GM12878 (cell line): ENCODE data around the gene PTBP1. TPM values are rescaled to one million over a fixed set of nuclear protein-coding genes. Genes with fewer than 3 reads are reported as not detected.
"Not testable (repeated sequence)": the region's sequence is repeated elsewhere in the genome, so short reads cannot be mapped to it uniquely, and the experiment has no call there.

Experiments
- ATAC-seq: fragments of 200-7000 bp; cut with Tn5 transposase; 3 replicates; pipeline ENCODE4 v1.9.1; 2020; ENCODE audit warnings: mild to moderate bottlenecking, moderate library complexity
- BruUV-seq: library from RNA; stranded (reverse); fragments of 400-500 nt; replicated peaks from 2 replicates; lab custom pipeline; 2021; lab: Mats Ljungman, UMichigan
- CTCF ChIA-PET: fragments of 300-600 bp; sonication (Branson Sonifier 250); formaldehyde crosslinking; extraction: SDS; loops from one replicate; lab custom pipeline; 2021; ENCODE audit warnings: inconsistent platforms; lab: Yijun Ruan, JAX
- POLR2A ChIA-PET: fragments of 350-600 bp; formaldehyde crosslinking; extraction: SDS; loops from one replicate; lab custom pipeline; 2021; ENCODE audit warnings: inconsistent platforms; lab: Charles Lee
- RAD21 ChIA-PET: fragments of 300-600 bp; sonication (Branson Sonifier 250); formaldehyde crosslinking; loops from one replicate; lab custom pipeline; 2023; ENCODE audit warnings: antibody characterized with exemption; ENCODE audit not compliant: unreplicated experiment; lab: Charles Lee
- SMC1A ChIA-PET: fragments of 300-600 bp; sonication (Branson Sonifier 250); formaldehyde crosslinking; loops from one replicate; lab custom pipeline; 2023; ENCODE audit not compliant: unreplicated experiment, uncharacterized antibody; lab: Charles Lee
- DNase-seq: peaks from one replicate; pipeline ENCODE4 v3.0.0-alpha.2; 2011; ENCODE audit warnings: low read depth, low spot score
- FAIRE-seq: peaks from 3 replicates; lab custom pipeline; 2011; peaks lifted over from hg19 to GRCh38; lab: Jason Lieb, UNC
- H2AFZ ChIP-seq: 2 replicates; pipeline ENCODE4 v1.6.0; 2011; ENCODE audit warnings: low read depth, low read length, control low read depth; ENCODE audit not compliant: control insufficient read depth
- H3K27ac ChIP-seq: 2 replicates; pipeline ENCODE4 v1.5.1; 2011; ENCODE audit warnings: control low read depth; ENCODE audit not compliant: control insufficient read depth, insufficient read depth
- H3K27me3 ChIP-seq, 2 experiments: replicated peaks in 1 of 2; 2 replicates each; pipeline versions ENCODE4 v1.6.0 to v1.6.1; 2011; ENCODE audit warnings: low read length in 1 of 2; ENCODE audit not compliant: control insufficient read depth in 2 of 2, insufficient read depth in 2 of 2
- H3K36me3 ChIP-seq, 2 experiments: 2 replicates each; pipeline ENCODE4 v1.5.1; 2011; ENCODE audit warnings: low read length in 1 of 2; ENCODE audit not compliant: control insufficient read depth in 2 of 2, insufficient read depth in 2 of 2
- H3K4me1 ChIP-seq: 2 replicates; pipeline ENCODE4 v1.6.1; 2011; ENCODE audit warnings: mild to moderate bottlenecking, low read length, moderate library complexity, mixed read lengths; ENCODE audit not compliant: control insufficient read depth, insufficient read depth
- H3K4me2 ChIP-seq: 2 replicates; pipeline ENCODE4 v1.6.0; 2011; ENCODE audit warnings: control low read depth; ENCODE audit not compliant: control insufficient read depth, insufficient read depth
- H3K4me3 ChIP-seq: fragments of 200-600 bp; sonication (generic); 2 replicates; pipeline ENCODE4 v1.5.1; 2016
- H3K79me2 ChIP-seq: 2 replicates; pipeline ENCODE4 v1.6.0; 2011; ENCODE audit warnings: low read length; ENCODE audit not compliant: control insufficient read depth, insufficient read depth
- H3K9ac ChIP-seq: 2 replicates; pipeline ENCODE4 v1.8.0; 2011; ENCODE audit warnings: low read length, control low read depth, mixed read lengths; ENCODE audit not compliant: control insufficient read depth, insufficient read depth
- H3K9me3 ChIP-seq: replicated peaks from 3 replicates; pipeline ENCODE4 v1.5.1; 2011; ENCODE audit warnings: mild to moderate bottlenecking, low read length; ENCODE audit not compliant: control insufficient read depth, insufficient read depth
- H4K20me1 ChIP-seq: 2 replicates; pipeline ENCODE4 v1.6.0; 2011; ENCODE audit not compliant: control insufficient read depth, insufficient read depth
- ASH2L ChIP-seq: fragments of 300-600, 200-600 bp; sonication (generic); IDR thresholded peaks from 2 replicates; pipeline ENCODE4 v1.6.1; 2017; ENCODE audit warnings: low read depth, mild to moderate bottlenecking, borderline replicate concordance
- EGR1 ChIP-seq, 2 experiments: IDR thresholded peaks; 1 replicate in 1 of 2; 2 replicates in 1 of 2; pipeline ENCODE4 v1.6.1; 2011 to 2012; ENCODE audit warnings: low read depth in 2 of 2, low read length in 2 of 2, borderline replicate concordance in 1 of 2, mild to moderate bottlenecking in 1 of 2, moderate library complexity in 1 of 2
- FOXK2 ChIP-seq: fragments of 450-650 bp; IDR thresholded peaks from 2 replicates; pipeline ENCODE4 v1.6.1; 2017; ENCODE audit warnings: mild to moderate bottlenecking, moderate library complexity
- GABPA ChIP-seq: IDR thresholded peaks from 2 replicates; pipeline ENCODE4 v1.6.1; 2014; ENCODE audit warnings: antibody characterized with exemption, low read depth, mild to moderate bottlenecking, inconsistent platforms
- JUNB ChIP-seq: IDR thresholded peaks from 2 replicates; pipeline ENCODE4 v1.6.1; 2016; ENCODE audit warnings: antibody characterized with exemption, mild to moderate bottlenecking
- POU2F2 ChIP-seq: IDR thresholded peaks from 3 replicates; pipeline ENCODE4 v1.6.1; 2011; ENCODE audit warnings: low read depth, mild to moderate bottlenecking, low read length, borderline replicate concordance
- RUNX3 ChIP-seq: IDR thresholded peaks from 2 replicates; pipeline ENCODE4 v1.6.1; 2012; ENCODE audit warnings: low read length, inconsistent platforms
- STAT3 ChIP-seq: IDR thresholded peaks from 2 replicates; pipeline ENCODE4 v1.6.1; 2011; ENCODE audit warnings: low read depth, low read length, improper control_type of control experiment
- SUPT20H ChIP-seq: IDR thresholded peaks from 2 replicates; pipeline ENCODE4 v1.6.1; 2011; ENCODE audit warnings: low read depth, mild to moderate bottlenecking, low read length, moderate library complexity, borderline replicate concordance; ENCODE audit not compliant: control insufficient read depth
- ZNF24 ChIP-seq: fragments of 450-650 bp; IDR thresholded peaks from 2 replicates; pipeline ENCODE4 v1.6.1; 2017; ENCODE audit warnings: antibody characterized with exemption, mild to moderate bottlenecking
- WGBS: methylation state at CpG from one replicate; pipeline ENCODE4 v1.1.6; 2016; ENCODE audit warnings: low lambda C conversion rate; ENCODE audit not compliant: insufficient replicate concordance, insufficient coverage; ENCODE audit errors: missing lambda C conversion rate; 5-methylcytosine and 5-hydroxymethylcytosine counted together
- in situ Hi-C: fragments of 300-500 bp; cut with MboI; formaldehyde crosslinking; loops from 9 replicates; pipeline ENCODE4 v1.14.3; 2018; ENCODE audit warnings: mixed read lengths
- intact Hi-C: fragments of 100-400 bp; cut with micrococcal nuclease; formaldehyde crosslinking; loops from one replicate; pipeline ENCODE4 v1.14.2; 2022; ENCODE audit not compliant: unreplicated experiment
- polyA plus RNA-seq, 11 experiments: library from polyadenylated mRNA; depleted of rRNA in 4 of 11; unstranded in 6 of 11; stranded (reverse) in 5 of 11; fragments of >200 nt; fragmentation: Nextera tagmentation in 4 of 11; fragmentation: Illumina TruSeq in 1 of 11; extraction: Ambion mirVana in 4 of 11; extraction: Trizol in 1 of 11; gene quantifications; 1 replicate in 1 of 11; 2 replicates in 10 of 11; pipeline versions ENCODE4 v1.2.1 to v1.2.3, GENCODE V29; 2011 to 2016; ENCODE audit warnings: inconsistent platforms in 2 of 11, missing spikeins in 2 of 11, low read depth in 1 of 11
- total RNA-seq, 4 experiments: library from RNA; depleted of rRNA in 3 of 4; stranded (reverse); fragments of >200 nt in 3 of 4; fragmentation: Illumina TruSeq in 1 of 4; extraction: Trizol in 1 of 4; gene quantifications; 2 replicates each; pipeline versions ENCODE4 v1.2.1 to v1.2.3, GENCODE V29; 2013 to 2021

PTBP1 gene
- total and polyA plus RNA-seq, 10 of the 15 experiments (the other 5 are each of a cell fraction or from before 2014, with no cell fraction given) = 13.1 to 532 (median 217) TPM

DNA sequence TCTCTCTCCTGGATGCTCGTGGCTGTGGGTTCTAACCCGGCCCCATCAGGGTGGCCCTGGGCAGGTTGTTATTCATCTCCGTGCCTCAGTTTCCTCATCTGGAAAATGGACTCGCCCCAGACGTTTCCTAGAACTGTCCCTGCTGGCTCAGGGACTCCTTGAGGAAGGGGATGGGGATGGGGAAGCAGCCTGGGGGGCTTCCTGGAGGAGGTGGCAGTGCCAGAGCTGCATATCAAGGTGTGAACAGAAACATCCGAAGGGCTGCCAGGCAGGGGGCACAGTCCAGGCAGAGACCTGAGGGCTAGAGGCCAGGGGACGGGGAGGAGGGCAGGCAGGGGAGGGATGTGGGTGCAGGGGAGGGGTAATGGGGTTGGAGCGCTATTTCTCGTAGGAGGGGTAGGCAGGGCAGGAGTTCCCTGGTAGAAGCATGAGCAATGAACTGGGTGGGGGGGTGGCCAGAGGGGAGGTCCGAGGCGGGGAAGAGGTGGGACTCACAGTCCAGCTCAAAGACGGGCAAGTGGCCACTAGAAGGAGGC, 51.2 kb downstream of the PTBP1 start:
- RAD21 ChIA-PET = interaction anchor here (1.5 kb wide), 1 partner anchor 15 kb away, joined by 5 read pairs; no protein-coding TSS in a partner anchor
- Histone ChIP-seq H3K27ac (no peak overlapping the region), H3K27me3 (no peaks in the 10 kb centered on the region; a peak in 1 of 4 replicates), H3K4me3 (no peak overlapping the region), H3K4me2 (no peak overlapping the region), H3K9ac (no peak overlapping the region), H4K20me1 (no peaks in the 10 kb centered on the region), H3K9me3 (no peaks in the 10 kb centered on the region; the same call in 2 of the 3 replicates), H3K79me2 (no peaks in the 10 kb centered on the region), H3K4me1 (peaks cover 2% of the 10 kb centered on the region; the same call in 1 of the 2 replicates), H2AFZ (no peak overlapping the region), H3K36me3 (no peaks in the 10 kb centered on the region)
- TF ChIP-seq ASH2L (no peak), POU2F2 (no peak), FOXK2 (no peak), EGR1 (IDR thresholded peaks at IDR 0.05; ENCODE audit: borderline replicate concordance in 1 of 2, low read depth in 2 of 2, low read length in 2 of 2) (no peak), STAT3 (no peak), ZNF24 (no peak), SUPT20H (no peak), RUNX3 (no peak), JUNB (no peak), GABPA (no peak)
- CTCF ChIA-PET = interaction anchor here (0.8 to 1.0 kb wide), 2 partner anchors 9 to 15 kb away, joined by 3 to 5 read pairs; no protein-coding TSS in a partner anchor
- SMC1A ChIA-PET = no interaction called here
- POLR2A ChIA-PET = no interaction called here
- intact Hi-C loops = no loop called here
- DNase-seq = no peak
- in situ Hi-C loops = no loop called here
- BruUV-seq = no TSS peak
- ATAC-seq = no peak
- no peak for FAIRE-seq
- 21% methylated on average over 8 of the region's 12 CpGs for WGBS

DNA sequence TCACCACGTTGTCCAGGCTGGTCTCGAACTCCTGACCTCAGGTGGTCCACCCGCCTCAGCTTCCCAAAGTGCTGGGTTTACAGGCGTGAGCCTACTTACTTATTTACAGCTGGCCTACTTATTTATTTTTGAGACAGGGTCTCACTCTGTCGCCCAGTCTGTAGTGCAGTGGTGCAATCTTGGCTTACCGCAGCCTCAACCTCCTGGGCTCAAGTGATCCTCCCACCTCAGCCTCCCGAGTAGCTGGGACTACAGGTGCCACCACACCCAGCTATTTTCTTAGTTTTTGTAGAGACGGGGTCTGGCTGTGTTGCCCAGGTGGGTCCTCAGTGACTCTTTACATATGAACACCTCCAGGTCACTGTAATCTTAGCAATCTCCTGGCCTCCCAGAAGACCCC, 51.9 kb downstream of the PTBP1 start:
- BruUV-seq, H3K9ac ChIP-seq, H3K9me3 ChIP-seq, H3K4me2 ChIP-seq, ATAC-seq, H4K20me1 ChIP-seq, intact Hi-C loops, FAIRE-seq, in situ Hi-C loops, H3K36me3 ChIP-seq, H2AFZ ChIP-seq, POLR2A ChIA-PET, H3K4me1 ChIP-seq, H3K27ac ChIP-seq, H3K79me2 ChIP-seq, H3K4me3 ChIP-seq, DNase-seq, H3K27me3 ChIP-seq: not testable (repeated sequence)
- ChIA-PET CTCF (interaction anchor here (0.8 to 1.0 kb wide), 2 partner anchors 9 to 14 kb away, joined by 3 to 5 read pairs; no protein-coding TSS in a partner anchor), RAD21 (interaction anchor here (0.6 to 1.5 kb wide), 2 partner anchors 14 to 66 kb away, joined by 3 to 5 read pairs; no protein-coding TSS in a partner anchor), SMC1A (interaction anchor here (0.8 kb wide), 1 partner anchor 25 kb away, joined by 3 read pairs; no protein-coding TSS in a partner anchor)
- 34% methylated on average over 8 of the region's 8 CpGs for WGBS
